NCI-H128 (cell line): ENCODE measurements around the gene ZNF783.
"Not testable (repeated sequence)": the region's sequence is repeated elsewhere in the genome, so short reads cannot be mapped to it uniquely, and the experiment has no call there.

Experiments used
- DNase-seq: peaks from one replicate; lab custom pipeline; 2025; ENCODE audit not compliant: unreplicated experiment; lab: John Stamatoyannopoulos, UW

ZNF783 gene

GRCh38 chr7:149297034-149297755 lies 35.2 kb downstream of the ZNF783 start:
- no peak for DNase-seq

GRCh38 chr7:149300620-149301285 lies 38.8 kb downstream of the ZNF783 start:
- DNase-seq = no peak

GRCh38 chr7:149302222-149302621 lies 40.2 kb downstream of the ZNF783 start:
- DNase-seq = no peak

GRCh38 chr7:149302865-149303264 lies 40.9 kb downstream of the ZNF783 start:
- no peak for DNase-seq

- DNase-seq = no peak
These were observed 42.0 kb downstream of the ZNF783 start for GRCh38 chr7:149304006-149304405.

GRCh38 chr7:149306854-149307253 lies 44.9 kb downstream of the ZNF783 start:
- DNase-seq = no peak

GRCh38 chr7:149307775-149308501 lies 45.9 kb downstream of the ZNF783 start:
- no peak for DNase-seq

GRCh38 chr7:149310113-149310836 lies 48.3 kb downstream of the ZNF783 start:
- no peak for DNase-seq

- no peak for DNase-seq
These were observed 49.1 kb downstream of the ZNF783 start for GRCh38 chr7:149310990-149311573.

GRCh38 chr7:149313981-149314380 lies 52.0 kb downstream of the ZNF783 start:
- no peak for DNase-seq

GRCh38 chr7:149316606-149317005 lies 54.6 kb downstream of the ZNF783 start:
- no peak for DNase-seq

GRCh38 chr7:149317496-149317895 lies 55.5 kb downstream of the ZNF783 start:
- DNase-seq = no peak

GRCh38 chr7:149317986-149318672 lies 56.1 kb downstream of the ZNF783 start:
- DNase-seq = no peak

- DNase-seq = no peak
These were observed 57.4 kb downstream of the ZNF783 start for GRCh38 chr7:149319376-149319775.

- DNase-seq = no peak
These were observed 58.5 kb downstream of the ZNF783 start for GRCh38 chr7:149320313-149321124.

- not testable (repeated sequence) for DNase-seq
These were observed 59.3 kb downstream of the ZNF783 start for GRCh38 chr7:149321125-149321905.

GRCh38 chr7:149321978-149322541 lies 60.1 kb downstream of the ZNF783 start:
- DNase-seq = no peak

GRCh38 chr7:149322737-149323136 lies 60.7 kb downstream of the ZNF783 start:
- no peak for DNase-seq
